ENCODE measurements around the gene SH3PXD2A. TPM values are rescaled to one million over a fixed set of nuclear protein-coding genes. Genes with fewer than 3 reads are reported as not detected.

SH3PXD2A gene
- total RNA-seq, 1 experiment from 2014 or later, result 13.2 TPM

- Mint-ChIP-seq H3K4me3 (ENCODE audit: unreplicated experiment) (no peak overlapping the region), H3K27ac (ENCODE audit: low read depth, unreplicated experiment) (no peak overlapping the region), H3K9me3 (ENCODE audit: unreplicated experiment) (no peaks in the 10 kb centered on the region), H3K27me3 (ENCODE audit: insufficient read depth, unreplicated experiment) (no peaks in the 10 kb centered on the region), H3K36me3 (ENCODE audit: insufficient read depth, unreplicated experiment) (no peaks in the 10 kb centered on the region), H3K4me1 (ENCODE audit: insufficient read depth, unreplicated experiment) (peaks cover 5% of the 10 kb centered on the region)
- BruUV-seq (replicated peaks), result no TSS peak
- TF ChIP-seq, protein P1, sequence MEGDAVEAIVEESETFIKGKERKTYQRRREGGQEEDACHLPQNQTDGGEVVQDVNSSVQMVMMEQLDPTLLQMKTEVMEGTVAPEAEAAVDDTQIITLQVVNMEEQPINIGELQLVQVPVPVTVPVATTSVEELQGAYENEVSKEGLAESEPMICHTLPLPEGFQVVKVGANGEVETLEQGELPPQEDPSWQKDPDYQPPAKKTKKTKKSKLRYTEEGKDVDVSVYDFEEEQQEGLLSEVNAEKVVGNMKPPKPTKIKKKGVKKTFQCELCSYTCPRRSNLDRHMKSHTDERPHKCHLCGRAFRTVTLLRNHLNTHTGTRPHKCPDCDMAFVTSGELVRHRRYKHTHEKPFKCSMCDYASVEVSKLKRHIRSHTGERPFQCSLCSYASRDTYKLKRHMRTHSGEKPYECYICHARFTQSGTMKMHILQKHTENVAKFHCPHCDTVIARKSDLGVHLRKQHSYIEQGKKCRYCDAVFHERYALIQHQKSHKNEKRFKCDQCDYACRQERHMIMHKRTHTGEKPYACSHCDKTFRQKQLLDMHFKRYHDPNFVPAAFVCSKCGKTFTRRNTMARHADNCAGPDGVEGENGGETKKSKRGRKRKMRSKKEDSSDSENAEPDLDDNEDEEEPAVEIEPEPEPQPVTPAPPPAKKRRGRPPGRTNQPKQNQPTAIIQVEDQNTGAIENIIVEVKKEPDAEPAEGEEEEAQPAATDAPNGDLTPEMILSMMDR (IDR thresholded peaks at IDR 0.05; ENCODE audit: unreplicated experiment), result no peak
- DNase-seq (ENCODE audit: unreplicated experiment), result no peak
- CTCF ChIA-PET, result no interaction called here
- POLR2A ChIA-PET, result no interaction called here
- intact Hi-C loops (cut with micrococcal nuclease), result no loop called here
Measured at GRCh38 chr10:103638948-103639347, 216.4 kb downstream of the SH3PXD2A start.

- POLR2A ChIA-PET, result interaction anchor here (0.5 to 0.6 kb wide), 2 partner anchors 14 to 523 kb away, joined by 4 to 5 read pairs; no protein-coding TSS in a partner anchor
Measured at GRCh38 chr10:103637927-103638557, 217.3 kb downstream of the SH3PXD2A start.

DNA sequence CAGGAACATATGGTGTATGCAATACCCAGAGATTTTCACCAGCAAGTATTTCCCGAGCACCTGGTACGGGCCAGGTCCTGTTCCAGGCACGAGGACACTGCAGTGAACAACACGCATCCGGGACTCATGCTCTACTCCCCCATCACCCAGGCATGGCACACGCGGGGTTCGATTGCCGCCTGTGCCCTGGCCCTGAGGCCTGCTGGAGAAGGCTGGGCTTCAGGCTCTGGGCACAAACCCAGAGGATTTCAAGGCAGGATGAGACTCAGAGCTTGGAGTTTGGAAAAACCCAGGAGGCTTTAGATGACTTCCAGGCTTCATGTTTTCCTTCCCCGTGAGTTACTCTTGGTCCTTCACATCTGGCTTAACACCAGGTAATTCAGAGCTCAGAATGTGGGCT is 218.4 kb downstream of the SH3PXD2A start:
- ChIA-PET POLR2A (no interaction called here), CTCF (interaction anchor here (1.9 kb wide), 1 partner anchor 49 kb away, joined by 8 read pairs; no protein-coding TSS in a partner anchor)
- Mint-ChIP-seq H3K4me1 (ENCODE audit: insufficient read depth, unreplicated experiment) (no peaks in the 10 kb centered on the region), H3K27me3 (ENCODE audit: insufficient read depth, unreplicated experiment) (no peaks in the 10 kb centered on the region), H3K36me3 (ENCODE audit: insufficient read depth, unreplicated experiment) (peaks cover 7% of the 10 kb centered on the region), H3K4me3 (ENCODE audit: unreplicated experiment) (no peak overlapping the region), H3K9me3 (ENCODE audit: unreplicated experiment) (no peaks in the 10 kb centered on the region), H3K27ac (ENCODE audit: low read depth, unreplicated experiment) (no peak overlapping the region)
- no peak for DNase-seq (ENCODE audit: unreplicated experiment)
- TF ChIP-seq, protein P1 (IDR thresholded peaks at IDR 0.05; ENCODE audit: unreplicated experiment), result no peak
- no TSS peak for BruUV-seq (replicated peaks)
- intact Hi-C loops (cut with micrococcal nuclease), result no loop called here

More at GRCh38 chr10:103637927-103638557, 217.3 kb downstream of the SH3PXD2A start:
- intact Hi-C loops (cut with micrococcal nuclease), result no loop called here
- Mint-ChIP-seq H3K36me3 (ENCODE audit: insufficient read depth, unreplicated experiment) (peaks cover 7% of the 10 kb centered on the region), H3K27me3 (ENCODE audit: insufficient read depth, unreplicated experiment) (no peaks in the 10 kb centered on the region), H3K4me3 (ENCODE audit: unreplicated experiment) (no peak overlapping the region), H3K4me1 (ENCODE audit: insufficient read depth, unreplicated experiment) (peaks cover 5% of the 10 kb centered on the region), H3K9me3 (ENCODE audit: unreplicated experiment) (no peaks in the 10 kb centered on the region), H3K27ac (ENCODE audit: low read depth, unreplicated experiment) (no peak overlapping the region)
- TF ChIP-seq, protein P1 (IDR thresholded peaks at IDR 0.05; ENCODE audit: unreplicated experiment), result no peak
- CTCF ChIA-PET, result interaction anchor here (1.9 kb wide), 1 partner anchor 48 kb away, joined by 8 read pairs; no protein-coding TSS in a partner anchor
- DNase-seq (ENCODE audit: unreplicated experiment), result no peak
- BruUV-seq (replicated peaks), result no TSS peak

DNA sequence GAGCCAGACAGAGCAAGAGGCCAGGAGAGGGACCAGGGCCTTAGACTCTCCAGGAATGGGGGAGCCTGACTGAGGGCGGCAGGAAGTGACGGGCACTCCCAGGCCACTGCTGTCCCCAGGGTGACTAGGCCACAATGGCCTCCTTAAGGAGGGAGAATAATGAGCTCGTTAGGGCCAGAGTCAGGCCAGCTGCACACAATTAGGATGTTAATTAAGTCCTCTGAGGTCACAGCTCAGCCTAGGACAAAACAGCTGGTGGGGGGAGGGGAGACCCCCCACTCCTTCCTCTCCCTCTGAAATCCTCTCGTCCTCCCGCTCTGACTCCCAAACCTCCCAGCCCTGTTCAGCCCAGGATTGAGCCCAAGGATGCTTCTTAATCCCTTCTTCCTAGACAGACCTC is 218.9 kb downstream of the SH3PXD2A start:
- no peak for DNase-seq (ENCODE audit: unreplicated experiment)
- Mint-ChIP-seq H3K27ac (ENCODE audit: low read depth, unreplicated experiment) (no peak overlapping the region), H3K9me3 (ENCODE audit: unreplicated experiment) (no peaks in the 10 kb centered on the region), H3K36me3 (ENCODE audit: insufficient read depth, unreplicated experiment) (peaks cover 7% of the 10 kb centered on the region), H3K4me3 (ENCODE audit: unreplicated experiment) (no peak overlapping the region), H3K4me1 (ENCODE audit: insufficient read depth, unreplicated experiment) (no peaks in the 10 kb centered on the region), H3K27me3 (ENCODE audit: insufficient read depth, unreplicated experiment) (no peaks in the 10 kb centered on the region)
- TF ChIP-seq, protein P1 (IDR thresholded peaks at IDR 0.05; ENCODE audit: unreplicated experiment), result no peak
- ChIA-PET POLR2A (no interaction called here), CTCF (interaction anchor here (1.9 kb wide), 1 partner anchor 50 kb away, joined by 8 read pairs; no protein-coding TSS in a partner anchor)
- BruUV-seq (replicated peaks), result no TSS peak
- intact Hi-C loops (cut with micrococcal nuclease), result no loop called here

All from MCF 10A (cell line).